ENCODE measurements around the gene MYO9B.

The MYO9B gene

GRCh38 chr19:17246681-17247425 lies 171.3 kb downstream of the MYO9B start:
- no peak for FAIRE-seq

- no peak for FAIRE-seq
These were observed 172.6 kb downstream of the MYO9B start for GRCh38 chr19:17248011-17248776.

GRCh38 chr19:17249887-17250548 lies 174.4 kb downstream of the MYO9B start:
- FAIRE-seq = no peak

- FAIRE-seq = no peak
These were observed 179.1 kb downstream of the MYO9B start for GRCh38 chr19:17254636-17255035.

- FAIRE-seq = no peak
These were observed 179.6 kb downstream of the MYO9B start for GRCh38 chr19:17255150-17255621.

- FAIRE-seq = no peak
These were observed 180.6 kb downstream of the MYO9B start for GRCh38 chr19:17256130-17256529.

GRCh38 chr19:17259118-17259780 lies 183.7 kb downstream of the MYO9B start:
- no peak for FAIRE-seq

GRCh38 chr19:17259934-17260333 lies 184.4 kb downstream of the MYO9B start:
- FAIRE-seq = no peak

- no peak for FAIRE-seq
These were observed 185.3 kb downstream of the MYO9B start for GRCh38 chr19:17260842-17261325.

GRCh38 chr19:17262557-17262956 lies 187.0 kb downstream of the MYO9B start:
- no peak for FAIRE-seq
